Fibroblast of pulmonary artery (primary cell): ENCODE results near the gene TSTD1.

Experiments
- DNase-seq: peaks from one replicate; pipeline ENCODE4 v3.0.0-alpha.2; 2010; ENCODE audit warnings: low read depth
- H3K4me3 ChIP-seq: replicated peaks from 2 replicates; pipeline ENCODE4 v1.5.1; 2011; ENCODE audit warnings: low read depth, mild to moderate bottlenecking, control low read depth, low read length, moderate library complexity
- CTCF ChIP-seq: IDR thresholded peaks from 2 replicates; pipeline ENCODE4 v1.5.1; 2011; ENCODE audit warnings: mild to moderate bottlenecking, control low read depth, low read length, inconsistent platforms; ENCODE audit errors: missing control alignments

TSTD1 gene

GRCh38 chr1:161013488-161014230, 25.1 kb downstream of the TSTD1 start:
- DNase-seq = peak; percentile 97
- no peak for TF ChIP-seq CTCF
- peak overlapping the region; percentile 31 for H3K4me3 ChIP-seq

- peak overlapping the region; percentile 31 for H3K4me3 ChIP-seq
- no peak for TF ChIP-seq CTCF
- peak; percentile 62 for DNase-seq
Observed at GRCh38 chr1:161013131-161013487, 25.7 kb downstream of the TSTD1 start.

GRCh38 chr1:161012420-161012819, 26.3 kb downstream of the TSTD1 start:
- no peak overlapping the region for H3K4me3 ChIP-seq
- no peak for DNase-seq
- no peak for TF ChIP-seq CTCF

GRCh38 chr1:161009602-161010211, 29.1 kb downstream of the TSTD1 start:
- no peak for TF ChIP-seq CTCF
- no peak overlapping the region for H3K4me3 ChIP-seq
- no peak for DNase-seq

- H3K4me3 ChIP-seq = no peak overlapping the region
- peak; percentile 76 for DNase-seq
- TF ChIP-seq CTCF = no peak
Observed at GRCh38 chr1:161008869-161009510, 29.8 kb downstream of the TSTD1 start.

- no peak for DNase-seq
- no peak for TF ChIP-seq CTCF
- no peak overlapping the region for H3K4me3 ChIP-seq
Observed at GRCh38 chr1:161007369-161007768, 31.4 kb downstream of the TSTD1 start.

GRCh38 chr1:161006563-161006962, 32.2 kb downstream of the TSTD1 start:
- no peak for TF ChIP-seq CTCF
- no peak overlapping the region for H3K4me3 ChIP-seq
- no peak for DNase-seq
